ENCODE results near the gene PSMA2. TPM values are rescaled to one million over a fixed set of nuclear protein-coding genes. Genes with fewer than 3 reads are reported as not detected.
"Not testable (repeated sequence)": the region's sequence is repeated elsewhere in the genome, so short reads cannot be mapped to it uniquely, and the experiment has no call there.

PSMA2 gene
- total RNA-seq, 1 experiment from 2014 or later: 228 TPM

GRCh38 chr7:42886129-42886528, 45.8 kb downstream of the PSMA2 start:
- no peaks in the 10 kb centered on the region for H3K27me3 Mint-ChIP-seq (ENCODE audit: low read depth)
- no peak overlapping the region; the same call in 1 of the 2 replicates for H3K27ac Mint-ChIP-seq
- POLR2A ChIA-PET: no interaction called here
- TF ChIP-seq CTCF (IDR thresholded peaks at IDR 0.05): 0 out of 2 replicates have a peak, but pooled peaks have one; percentile 21
- no peak for TF ChIP-seq ZNF396 (CRISPR knock-in tag; IDR thresholded peaks at IDR 0.05; ENCODE audit: borderline replicate concordance)
- ATAC-seq (no peak), DNase-seq (ENCODE audit: low spot score) (no peak)
- peaks cover 43% of the 10 kb centered on the region for H3K4me1 Mint-ChIP-seq
- peaks cover 10% of the 10 kb centered on the region for H3K9me3 Mint-ChIP-seq
- CTCF ChIA-PET: interaction anchor here (0.7 to 1.6 kb wide), 7 partner anchors 9 to 945 kb away, joined by 3 to 15 read pairs (median 4); no protein-coding TSS in a partner anchor
- peak overlapping the region; percentile 20; the same call in 1 of the 2 replicates for H3K4me3 Mint-ChIP-seq
- peaks cover 14% of the 10 kb centered on the region; the same call in 1 of the 2 replicates for H3K36me3 Mint-ChIP-seq

- ATAC-seq; DNase-seq (ENCODE audit: low spot score); H3K27me3 Mint-ChIP-seq (ENCODE audit: low read depth); H3K4me3 Mint-ChIP-seq; POLR2A ChIA-PET; H3K27ac Mint-ChIP-seq: not testable (repeated sequence)
- peaks cover 44% of the 10 kb centered on the region for H3K4me1 Mint-ChIP-seq
- H3K9me3 Mint-ChIP-seq: peaks cover 10% of the 10 kb centered on the region
- CTCF ChIA-PET: interaction anchor here (0.9 to 1.1 kb wide), 2 partner anchors 9 to 944 kb away, joined by 3 read pairs; no protein-coding TSS in a partner anchor
- peaks cover 14% of the 10 kb centered on the region; the same call in 1 of the 2 replicates for H3K36me3 Mint-ChIP-seq
Measured at GRCh38 chr7:42885183-42885582, 46.8 kb downstream of the PSMA2 start.

GRCh38 chr7:42883950-42884349, 48.0 kb downstream of the PSMA2 start:
- no peak overlapping the region for H3K27ac Mint-ChIP-seq
- H3K4me3 Mint-ChIP-seq: no peak overlapping the region
- DNase-seq (ENCODE audit: low spot score): no peak
- no peaks in the 10 kb centered on the region for H3K27me3 Mint-ChIP-seq (ENCODE audit: low read depth)
- peaks cover 38% of the 10 kb centered on the region for H3K4me1 Mint-ChIP-seq
- peaks cover 21% of the 10 kb centered on the region for H3K36me3 Mint-ChIP-seq
- H3K9me3 Mint-ChIP-seq: peaks cover 18% of the 10 kb centered on the region
- TF ChIP-seq SP1 (CRISPR knock-in tag; conservative IDR thresholded peaks at IDR 0.05) (no peak), ZNF281 (CRISPR knock-in tag; IDR thresholded peaks at IDR 0.05) (peak; percentile 46; the same call in 1 of the 2 replicates)
- ATAC-seq: peak; percentile 8
- ChIA-PET POLR2A (no interaction called here), CTCF (interaction anchor here (1.1 kb wide), 1 partner anchor 139 kb away, joined by 4 read pairs; no protein-coding TSS in a partner anchor)

- DNase-seq (ENCODE audit: low spot score) (no peak), ATAC-seq (no peak)
- Mint-ChIP-seq H3K27ac (no peak overlapping the region), H3K36me3 (peaks cover 31% of the 10 kb centered on the region), H3K9me3 (peaks cover 29% of the 10 kb centered on the region), H3K4me1 (peaks cover 33% of the 10 kb centered on the region), H3K4me3 (no peak overlapping the region), H3K27me3 (ENCODE audit: low read depth) (no peaks in the 10 kb centered on the region)
- POLR2A ChIA-PET: no interaction called here
- CTCF ChIA-PET: interaction anchor here (0.6 to 1.1 kb wide), 2 partner anchors 37 to 940 kb away, joined by 3 read pairs; no protein-coding TSS in a partner anchor
- TF ChIP-seq GABPB1 (CRISPR knock-in tag; IDR thresholded peaks at IDR 0.05): no peak
- no peak for TF ChIP-seq SP1 (CRISPR knock-in tag; conservative IDR thresholded peaks at IDR 0.05)
- no peak for TF ChIP-seq NFYB (CRISPR knock-in tag; conservative IDR thresholded peaks at IDR 0.05; ENCODE audit: low read depth)
- no peak for TF ChIP-seq ESRRA (CRISPR knock-in tag; IDR thresholded peaks at IDR 0.05; ENCODE audit: borderline replicate concordance)
- no peak for TF ChIP-seq MXD4 (CRISPR knock-in tag; IDR thresholded peaks at IDR 0.05; ENCODE audit: borderline replicate concordance)
- no peak for TF ChIP-seq TP53 (CRISPR knock-in tag; IDR thresholded peaks at IDR 0.05)
- no peak for TF ChIP-seq E2F1 (CRISPR knock-in tag; IDR thresholded peaks at IDR 0.05)
- TF ChIP-seq JAZF1 (CRISPR knock-in tag; IDR thresholded peaks at IDR 0.05): no peak
- TF ChIP-seq ZNF532 (CRISPR knock-in tag; IDR thresholded peaks at IDR 0.05; ENCODE audit: borderline replicate concordance): no peak
- no peak for TF ChIP-seq ZNF232 (CRISPR knock-in tag; IDR thresholded peaks at IDR 0.05)
- TF ChIP-seq NR3C1 (CRISPR knock-in tag; conservative IDR thresholded peaks at IDR 0.05; ENCODE audit: low read depth): no peak
- no peak for TF ChIP-seq NFATC4 (CRISPR knock-in tag; IDR thresholded peaks at IDR 0.05)
- TF ChIP-seq RELA (CRISPR knock-in tag; IDR thresholded peaks at IDR 0.05; ENCODE audit: borderline replicate concordance): no peak
Measured at GRCh38 chr7:42880392-42880791, 51.6 kb downstream of the PSMA2 start.
